HG03378 (cell line): ENCODE data around the gene CACFD1.

Experiments
- ATAC-seq: cut with Tn5 transposase; IDR thresholded peaks from one replicate; pipeline ENCODE4 v1.9.1; 2021; ENCODE audit warnings: mild to moderate bottlenecking, moderate library complexity; ENCODE audit not compliant: unreplicated experiment

Gene CACFD1

GRCh38 chr9:133463864-133464615, 4.3 kb downstream of the CACFD1 start:
- no peak for ATAC-seq

GRCh38 chr9:133464638-133465037, 4.9 kb downstream of the CACFD1 start:
- no peak for ATAC-seq

- no peak for ATAC-seq
These were observed 6.2 kb downstream of the CACFD1 start for GRCh38 chr9:133465984-133466383.

- no peak for ATAC-seq
These were observed 7.3 kb downstream of the CACFD1 start for GRCh38 chr9:133467101-133467500.

DNA sequence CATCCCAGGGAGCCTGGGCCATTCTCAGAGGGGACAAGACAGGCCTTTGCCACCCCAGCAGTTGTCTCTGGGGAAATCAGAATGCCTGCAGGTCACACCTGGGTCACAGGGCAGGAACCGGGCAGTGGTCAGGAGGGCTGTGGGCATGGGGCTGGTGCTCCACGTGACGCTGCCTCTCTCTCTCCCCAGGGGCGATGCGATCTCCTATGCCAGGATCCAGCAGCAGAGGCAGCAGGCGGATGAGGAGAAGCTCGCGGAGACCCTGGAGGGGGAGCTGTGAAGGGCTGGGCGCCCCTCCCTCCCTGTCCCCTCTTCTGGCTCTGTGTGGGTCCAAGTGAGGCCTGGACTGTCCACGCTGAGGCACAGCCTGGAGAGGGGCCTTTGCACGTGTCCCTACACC, 8.6 kb downstream of the CACFD1 start:
- ATAC-seq = no peak

DNA sequence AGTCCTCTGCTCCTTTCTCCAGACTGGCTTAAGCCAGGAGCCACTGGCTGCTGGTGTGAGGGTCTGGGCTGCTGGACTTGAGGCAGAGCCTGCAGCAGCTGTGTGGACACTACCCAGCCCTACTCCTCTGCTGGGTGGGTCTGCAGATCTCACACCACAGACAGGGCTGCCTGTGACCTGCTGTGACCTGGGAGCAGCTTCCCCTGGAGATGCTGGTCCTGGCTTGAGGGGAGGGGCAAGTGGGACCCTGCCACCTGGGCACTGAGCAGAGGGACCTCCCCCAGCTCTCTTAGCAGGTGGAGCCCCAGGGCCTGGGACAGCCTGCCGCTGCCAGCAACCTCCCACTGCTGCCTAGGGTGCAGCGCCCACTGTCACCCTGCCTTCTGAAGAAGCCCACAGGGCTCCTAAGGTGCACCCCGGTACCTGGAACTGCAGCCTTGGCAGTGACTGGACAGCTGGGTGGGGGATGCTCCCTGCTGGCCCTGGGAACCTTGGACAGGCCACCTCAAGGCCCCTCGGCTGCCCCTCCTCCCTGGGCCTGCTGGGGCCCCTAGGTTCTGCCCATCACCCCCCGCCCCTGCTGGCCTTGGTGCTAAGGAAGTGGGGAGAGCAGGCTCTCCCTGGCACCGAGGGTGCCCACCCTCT, 9.1 kb downstream of the CACFD1 start:
- no peak for ATAC-seq

- no peak for ATAC-seq
These were observed 10.7 kb downstream of the CACFD1 start for GRCh38 chr9:133470427-133470924.

GRCh38 chr9:133470988-133471387, 11.2 kb downstream of the CACFD1 start:
- no peak for ATAC-seq

- ATAC-seq = no peak
These were observed 11.9 kb downstream of the CACFD1 start for GRCh38 chr9:133471551-133472276.

GRCh38 chr9:133472277-133472645, 12.5 kb downstream of the CACFD1 start:
- ATAC-seq = no peak

DNA sequence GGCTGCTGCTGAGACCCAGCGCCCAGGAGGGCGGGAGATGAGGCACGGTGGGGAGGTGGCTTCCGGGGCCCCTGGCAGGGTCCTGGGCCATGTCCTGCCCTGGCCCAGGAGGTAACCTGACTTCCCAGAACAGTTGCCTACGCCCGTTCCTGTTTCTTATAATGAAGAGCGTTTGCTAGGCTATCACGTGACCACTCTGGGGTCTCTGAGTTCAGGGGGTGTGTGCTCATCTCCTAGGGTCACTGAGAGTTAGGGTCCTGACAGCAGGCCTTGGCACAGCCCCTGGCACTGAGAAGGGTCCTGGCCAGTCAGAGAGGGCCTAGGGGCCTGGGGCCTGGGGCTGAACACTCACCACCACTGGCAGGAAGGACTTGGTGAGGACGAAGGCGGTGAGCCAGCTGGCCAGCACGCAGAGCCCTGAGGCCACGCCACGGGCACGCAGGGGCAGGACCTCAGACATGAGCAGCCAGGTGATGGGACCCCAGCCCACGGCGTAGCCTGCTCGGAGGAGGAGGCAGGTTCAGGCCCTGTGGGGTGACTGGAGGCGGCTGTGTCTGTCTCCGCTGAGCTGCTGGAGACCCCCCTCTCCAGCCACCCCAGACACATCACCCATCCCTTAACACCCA, 13.1 kb downstream of the CACFD1 start:
- ATAC-seq = no peak

- no peak for ATAC-seq
These were observed 14.0 kb downstream of the CACFD1 start for GRCh38 chr9:133473743-133474142.

DNA sequence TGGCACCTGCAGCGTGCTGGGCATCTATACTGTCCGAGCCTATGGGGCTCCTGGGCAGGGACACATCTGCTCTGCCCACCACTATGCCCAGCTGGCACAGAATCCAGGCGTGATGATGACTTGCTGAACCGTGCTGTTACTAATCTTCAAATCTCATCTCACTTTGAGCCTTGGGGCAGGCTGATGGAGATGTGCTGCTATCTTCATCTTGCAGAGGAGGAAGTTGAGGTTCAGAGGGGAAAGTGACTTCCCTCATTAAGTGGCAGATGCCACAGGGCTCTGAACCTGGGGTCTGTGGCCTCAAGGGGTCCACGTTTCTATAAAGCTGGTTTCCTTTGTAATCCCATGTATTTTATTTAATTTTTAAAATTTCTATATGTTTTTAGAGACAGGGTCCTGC, 14.4 kb downstream of the CACFD1 start:
- ATAC-seq = no peak

GRCh38 chr9:133474853-133475252, 15.1 kb downstream of the CACFD1 start:
- no peak for ATAC-seq

- ATAC-seq = no peak
These were observed 15.7 kb downstream of the CACFD1 start for GRCh38 chr9:133475292-133476012.

DNA sequence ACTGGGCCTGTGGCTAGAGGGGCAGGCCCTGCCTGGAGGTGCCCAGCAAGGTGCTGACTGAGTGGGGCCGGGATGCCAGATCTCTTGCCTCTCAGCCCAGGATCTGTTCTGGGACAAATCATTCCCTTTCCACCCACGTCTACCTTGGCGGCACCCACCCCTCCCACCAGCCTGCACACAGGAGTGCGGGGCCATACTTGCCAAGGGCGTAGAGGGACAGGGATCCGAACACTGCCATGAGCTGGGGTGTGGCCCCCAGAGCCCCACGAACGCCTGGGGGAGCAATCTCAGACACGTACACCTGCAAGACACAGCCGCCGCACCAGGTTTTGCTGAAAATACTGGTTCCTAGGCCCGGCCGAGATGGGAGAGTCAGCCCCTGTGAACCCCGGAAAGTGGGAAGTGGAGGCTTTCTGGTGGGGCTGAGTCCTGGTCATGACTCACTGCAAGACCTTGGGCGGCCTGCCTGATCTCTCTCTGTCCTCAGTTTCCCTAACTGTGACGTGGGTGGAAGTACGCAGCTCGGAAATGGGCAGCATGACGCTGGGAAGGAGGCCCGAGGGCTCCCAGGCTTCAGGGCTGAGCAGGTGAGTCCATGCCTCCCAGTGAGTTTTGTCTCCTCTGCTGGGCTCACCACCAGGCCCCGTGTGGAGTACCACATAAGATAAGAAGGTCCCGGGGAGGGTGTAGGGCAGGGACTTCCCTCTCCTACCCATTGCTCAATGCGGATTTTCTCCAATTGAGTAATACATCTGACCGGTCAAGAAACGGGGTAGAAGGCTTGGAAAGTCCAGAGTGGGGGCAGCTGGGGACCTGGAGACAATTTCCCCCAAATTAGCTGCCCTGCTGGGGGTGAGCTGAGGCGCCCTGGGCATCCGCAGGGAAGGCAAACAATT, 16.5 kb downstream of the CACFD1 start:
- no peak for ATAC-seq

DNA sequence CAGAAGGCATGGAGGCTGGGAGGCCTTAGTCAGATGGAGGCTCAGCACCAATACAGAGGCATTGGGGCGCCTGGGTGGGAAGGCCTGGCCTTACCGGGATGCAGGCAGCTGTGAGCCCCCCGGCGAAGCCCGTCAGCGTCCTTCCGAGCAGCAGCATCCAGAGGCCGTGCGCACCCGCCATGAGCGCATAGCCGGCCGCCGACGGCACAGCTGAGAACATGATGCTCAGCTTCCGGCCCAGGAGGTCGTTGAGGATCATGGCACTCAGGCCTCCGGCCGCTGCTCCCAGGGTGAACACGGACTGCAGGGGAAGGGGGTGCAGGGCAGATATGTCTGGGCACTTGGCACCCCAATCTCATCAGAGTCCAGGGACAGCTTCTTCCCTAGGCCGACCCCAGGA, 17.2 kb downstream of the CACFD1 start:
- ATAC-seq = no peak

- no peak for ATAC-seq
These were observed 17.7 kb downstream of the CACFD1 start for GRCh38 chr9:133477461-133477860.

DNA sequence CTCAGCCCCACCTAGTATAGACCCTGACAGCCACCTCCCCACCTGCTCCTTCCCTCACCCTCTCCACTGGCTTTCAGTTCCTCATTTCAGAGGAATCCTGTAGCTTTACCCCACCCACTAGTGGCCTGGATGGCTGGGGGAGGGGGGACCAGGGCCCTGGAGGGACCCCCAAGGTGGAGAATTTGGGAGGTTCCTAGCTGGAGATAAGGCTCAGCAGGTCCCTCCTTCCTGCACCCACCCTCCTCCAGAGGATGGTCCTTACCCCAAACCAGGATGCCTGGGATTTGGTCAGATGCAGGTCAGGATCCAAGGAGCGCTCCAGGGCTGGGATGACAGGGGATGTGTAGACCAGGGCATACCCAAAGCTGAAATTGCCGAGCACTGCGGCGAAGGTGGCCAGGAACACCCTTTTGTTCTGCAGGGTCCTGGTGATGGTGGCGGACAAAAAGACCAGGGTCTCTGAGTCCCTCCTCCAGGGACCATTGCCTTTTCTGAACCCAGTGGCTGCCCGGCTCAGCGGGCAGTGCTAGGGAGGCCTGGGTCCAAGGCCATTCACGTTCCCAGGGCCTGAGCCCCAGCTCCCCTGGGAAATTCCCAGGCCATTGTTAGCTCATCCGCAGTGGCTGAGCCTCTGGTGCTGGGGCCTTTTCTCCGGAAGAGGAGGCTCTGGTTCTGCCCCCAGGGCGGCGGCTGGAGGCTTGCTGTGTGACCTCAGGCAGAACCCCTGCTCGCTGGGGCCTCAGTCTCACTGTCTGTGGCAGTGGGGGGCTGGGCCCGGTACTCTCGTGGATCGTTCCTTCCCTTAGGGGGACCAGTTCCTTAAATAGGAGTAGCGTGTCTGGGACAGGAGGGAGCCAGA, 18.4 kb downstream of the CACFD1 start:
- peak; percentile 46 for ATAC-seq
